HepG2 (cell line): Measurements from ENCODE around the gene TMEM217. TPM values are rescaled to one million over a fixed set of nuclear protein-coding genes. Genes with fewer than 3 reads are reported as not detected.

Experiments used
- AGO1 ChIP-seq: fragments of 200-400 bp; formaldehyde crosslinking; IDR thresholded peaks from 2 replicates; pipeline ENCODE4 v1.6.1; 2017; ENCODE audit warnings: mild to moderate bottlenecking, low read depth, low read length, moderate library complexity; ENCODE audit not compliant: poor library complexity, severe bottlenecking
- CEBPG ChIP-seq: IDR thresholded peaks from 2 replicates; pipeline ENCODE4 v1.6.1; 2016
- CENPT ChIP-seq: sonication (generic); formaldehyde crosslinking; IDR thresholded peaks from 2 replicates; pipeline ENCODE4 v1.8.0; 2022; ENCODE audit warnings: low read depth, mild to moderate bottlenecking, moderate library complexity, missing genetic modification reagents
- DPF2 ChIP-seq: sonication (generic); formaldehyde crosslinking; IDR thresholded peaks from 2 replicates; pipeline ENCODE4 v1.4.0; 2020; ENCODE audit warnings: mild to moderate bottlenecking, low read depth, missing genetic modification reagents, borderline replicate concordance
- GPBP1L1 ChIP-seq: sonication (generic); formaldehyde crosslinking; IDR thresholded peaks from 2 replicates; pipeline ENCODE4 v1.5.0; 2020; ENCODE audit warnings: mild to moderate bottlenecking, missing genetic modification reagents
- HHEX ChIP-seq: IDR thresholded peaks from 2 replicates; pipeline ENCODE4 v1.6.1; 2016; ENCODE audit warnings: control low read depth
- MTF1 ChIP-seq: sonication (generic); formaldehyde crosslinking; IDR thresholded peaks from 2 replicates; pipeline ENCODE4 v1.5.0; 2020; ENCODE audit warnings: missing genetic modification reagents
- NFE2 ChIP-seq: sonication (generic); formaldehyde crosslinking; IDR thresholded peaks from 2 replicates; pipeline ENCODE4 v1.4.0; 2020; ENCODE audit warnings: missing genetic modification reagents
- POLR2G ChIP-seq: fragments of 200-400 bp; formaldehyde crosslinking; IDR thresholded peaks from 2 replicates; pipeline ENCODE4 v1.6.1; 2018; ENCODE audit warnings: mild to moderate bottlenecking, low read depth, low read length, moderate library complexity
- RBM39 ChIP-seq: fragments of 200-400 bp; formaldehyde crosslinking; IDR thresholded peaks from one replicate; pipeline ENCODE4 v1.6.1; 2018; ENCODE audit warnings: antibody characterized with exemption, mild to moderate bottlenecking, low read depth, low read length; ENCODE audit not compliant: poor library complexity, severe bottlenecking
- STAT6 ChIP-seq: sonication (generic); formaldehyde crosslinking; IDR thresholded peaks from 2 replicates; pipeline ENCODE4 v1.4.0; 2020; ENCODE audit warnings: missing genetic modification reagents, mild to moderate bottlenecking, borderline replicate concordance
- SYNCRIP ChIP-seq: fragments of 200-400 bp; formaldehyde crosslinking; IDR thresholded peaks from 2 replicates; pipeline ENCODE4 v1.6.1; 2018; ENCODE audit warnings: mild to moderate bottlenecking, low read depth, low read length; ENCODE audit not compliant: insufficient read depth
- TEAD3 ChIP-seq: optimal IDR thresholded peaks from 2 replicates; pipeline ENCODE3; 2016; ENCODE audit warnings: borderline replicate concordance
- ZBTB20 ChIP-seq: sonication (generic); formaldehyde crosslinking; IDR thresholded peaks from 2 replicates; pipeline ENCODE4 v1.8.1; 2023; ENCODE audit warnings: missing genetic modification reagents, low read depth, mild to moderate bottlenecking, borderline replicate concordance
- ZNF557 ChIP-seq: sonication (generic); formaldehyde crosslinking; IDR thresholded peaks from 2 replicates; pipeline ENCODE4 v1.4.0; 2020; ENCODE audit warnings: missing genetic modification reagents
- ZNF784 ChIP-seq: sonication (generic); formaldehyde crosslinking; IDR thresholded peaks from 2 replicates; pipeline ENCODE4 v1.5.1; 2020; ENCODE audit warnings: missing genetic modification reagents, mild to moderate bottlenecking, borderline replicate concordance
- ZNF792 ChIP-seq: IDR thresholded peaks from 2 replicates; pipeline ENCODE4 v1.6.1; 2016
- polyA plus RNA-seq, 8 experiments: library from polyadenylated mRNA; depleted of rRNA in 3 of 8; stranded (reverse) in 7 of 8; unstranded in 1 of 8; fragments of >200 nt; fragmentation: Illumina TruSeq in 4 of 8; extraction: Trizol in 4 of 8; gene quantifications; 2 replicates each; pipeline versions ENCODE4 v1.2.1 to v1.2.3, GENCODE V29; 2011 to 2016; ENCODE audit warnings: low read depth in 4 of 8, missing spikeins in 1 of 8, mixed read lengths in 1 of 8; ENCODE audit not compliant: insufficient read depth in 1 of 8
- total RNA-seq, 5 experiments: library from RNA; depleted of rRNA; stranded (reverse); fragments of >200 nt; fragmentation: Illumina TruSeq; extraction: Trizol; gene quantifications; 2 replicates each; pipeline ENCODE4 v1.2.3, GENCODE V29; 2016; ENCODE audit warnings: low read depth in 1 of 5
- TF ChIP-seq, protein P1 (sequence below): fragments of 450-650 bp; IDR thresholded peaks from 2 replicates; pipeline ENCODE4 v1.6.1; 2017
- TF ChIP-seq, protein P2 (sequence below): sonication (generic); formaldehyde crosslinking; IDR thresholded peaks from 2 replicates; pipeline ENCODE4 v1.5.1; 2020; ENCODE audit warnings: missing genetic modification reagents, mild to moderate bottlenecking, borderline replicate concordance

TMEM217 gene
- total and polyA plus RNA-seq, 2 of the 13 experiments (the other 11 are each of a cell fraction or from before 2014, with no cell fraction given): 2.3 to 3.4 TPM

DNA sequence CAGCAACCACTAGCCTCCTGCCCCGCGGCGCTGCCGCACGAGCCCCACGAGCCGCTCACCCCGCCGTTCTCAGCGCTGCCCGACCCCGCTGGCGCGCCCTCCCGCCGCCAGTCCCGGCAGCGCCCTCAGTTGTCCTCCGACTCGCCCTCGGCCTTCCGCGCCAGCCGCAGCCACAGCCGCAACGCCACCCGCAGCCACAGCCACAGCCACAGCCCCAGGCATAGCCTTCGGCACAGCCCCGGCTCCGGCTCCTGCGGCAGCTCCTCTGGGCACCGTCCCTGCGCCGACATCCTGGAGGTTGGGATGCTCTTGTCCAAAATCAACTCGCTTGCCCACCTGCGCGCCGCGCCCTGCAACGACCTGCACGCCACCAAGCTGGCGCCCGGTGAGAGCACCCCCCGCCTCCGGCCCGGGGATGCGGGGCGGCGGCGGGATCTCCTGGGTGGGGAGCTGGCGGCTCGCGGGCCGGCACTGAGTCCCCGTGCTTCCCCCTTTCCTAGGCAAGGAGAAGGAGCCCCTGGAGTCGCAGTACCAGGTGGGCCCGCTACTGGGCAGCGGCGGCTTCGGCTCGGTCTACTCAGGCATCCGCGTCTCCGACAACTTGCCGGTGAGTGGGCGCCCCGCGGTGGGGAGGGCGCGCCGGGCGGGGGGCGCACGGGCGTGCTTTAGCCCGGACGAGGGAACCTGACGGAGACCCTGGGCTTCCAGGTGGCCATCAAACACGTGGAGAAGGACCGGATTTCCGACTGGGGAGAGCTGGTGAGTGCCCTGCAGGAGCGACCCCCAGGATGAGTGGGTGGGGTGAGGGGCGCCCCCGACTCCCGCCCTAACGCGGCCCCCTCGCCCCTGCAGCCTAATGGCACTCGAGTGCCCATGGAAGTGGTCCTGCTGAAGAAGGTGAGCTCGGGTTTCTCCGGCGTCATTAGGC, 87.4 kb downstream of the TMEM217 start (continued):
- TF ChIP-seq ZNF784 (no peak; the same call in 1 of the 2 replicates), POLR2G (no peak; the same call in 1 of the 2 replicates), ZBTB20 (0 out of 2 replicates have a peak, but pooled peaks have one; percentile 33), CEBPG (CRISPR knock-in tag) (no peak), SYNCRIP (no peak), ZNF557 (CRISPR knock-in tag) (0 out of 2 replicates have a peak, but pooled peaks have one; percentile 28), ZNF792 (CRISPR knock-in tag) (no peak), DPF2 (CRISPR knock-in tag) (no peak), MTF1 (CRISPR knock-in tag) (peak; percentile 42; the same call in 1 of the 2 replicates), STAT6 (CRISPR knock-in tag) (no peak), CENPT (CRISPR knock-in tag) (peak; percentile 62; the same call in 1 of the 2 replicates), NFE2 (CRISPR knock-in tag) (no peak), AGO1 (no peak), HHEX (CRISPR knock-in tag) (no peak), TEAD3 (CRISPR knock-in tag) (no peak), RBM39 (peak; percentile 20), GPBP1L1 (CRISPR knock-in tag) (no peak)
- TF ChIP-seq, protein P1, sequence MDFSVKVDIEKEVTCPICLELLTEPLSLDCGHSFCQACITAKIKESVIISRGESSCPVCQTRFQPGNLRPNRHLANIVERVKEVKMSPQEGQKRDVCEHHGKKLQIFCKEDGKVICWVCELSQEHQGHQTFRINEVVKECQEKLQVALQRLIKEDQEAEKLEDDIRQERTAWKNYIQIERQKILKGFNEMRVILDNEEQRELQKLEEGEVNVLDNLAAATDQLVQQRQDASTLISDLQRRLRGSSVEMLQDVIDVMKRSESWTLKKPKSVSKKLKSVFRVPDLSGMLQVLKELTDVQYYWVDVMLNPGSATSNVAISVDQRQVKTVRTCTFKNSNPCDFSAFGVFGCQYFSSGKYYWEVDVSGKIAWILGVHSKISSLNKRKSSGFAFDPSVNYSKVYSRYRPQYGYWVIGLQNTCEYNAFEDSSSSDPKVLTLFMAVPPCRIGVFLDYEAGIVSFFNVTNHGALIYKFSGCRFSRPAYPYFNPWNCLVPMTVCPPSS: no peak
- TF ChIP-seq, protein P2, sequence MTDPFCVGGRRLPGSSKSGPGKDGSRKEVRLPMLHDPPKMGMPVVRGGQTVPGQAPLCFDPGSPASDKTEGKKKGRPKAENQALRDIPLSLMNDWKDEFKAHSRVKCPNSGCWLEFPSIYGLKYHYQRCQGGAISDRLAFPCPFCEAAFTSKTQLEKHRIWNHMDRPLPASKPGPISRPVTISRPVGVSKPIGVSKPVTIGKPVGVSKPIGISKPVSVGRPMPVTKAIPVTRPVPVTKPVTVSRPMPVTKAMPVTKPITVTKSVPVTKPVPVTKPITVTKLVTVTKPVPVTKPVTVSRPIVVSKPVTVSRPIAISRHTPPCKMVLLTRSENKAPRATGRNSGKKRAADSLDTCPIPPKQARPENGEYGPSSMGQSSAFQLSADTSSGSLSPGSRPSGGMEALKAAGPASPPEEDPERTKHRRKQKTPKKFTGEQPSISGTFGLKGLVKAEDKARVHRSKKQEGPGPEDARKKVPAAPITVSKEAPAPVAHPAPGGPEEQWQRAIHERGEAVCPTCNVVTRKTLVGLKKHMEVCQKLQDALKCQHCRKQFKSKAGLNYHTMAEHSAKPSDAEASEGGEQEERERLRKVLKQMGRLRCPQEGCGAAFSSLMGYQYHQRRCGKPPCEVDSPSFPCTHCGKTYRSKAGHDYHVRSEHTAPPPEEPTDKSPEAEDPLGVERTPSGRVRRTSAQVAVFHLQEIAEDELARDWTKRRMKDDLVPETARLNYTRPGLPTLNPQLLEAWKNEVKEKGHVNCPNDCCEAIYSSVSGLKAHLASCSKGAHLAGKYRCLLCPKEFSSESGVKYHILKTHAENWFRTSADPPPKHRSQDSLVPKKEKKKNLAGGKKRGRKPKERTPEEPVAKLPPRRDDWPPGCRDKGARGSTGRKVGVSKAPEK: no peak
